Transverse colon (tissue), 4 donors: ENCODE measurements around the gene UBE2L5. TPM values are rescaled to one million over a fixed set of nuclear protein-coding genes. Genes with fewer than 3 reads are reported as not detected.

ENCODE experiments used
- DNase-seq: peaks from one replicate; pipeline ENCODE4 v3.0.0-alpha.2; 2019
- H3K27ac ChIP-seq, 4 donors: fragments of 200-600 bp; sonication (generic); 2 replicates each; pipeline ENCODE4 v1.5.1; 2016 to 2018; ENCODE audit warnings: inconsistent platforms in 4 of 4
- H3K27me3 ChIP-seq: fragments of 200-600 bp; sonication (generic); 2 replicates; pipeline ENCODE4 v1.5.1; 2017; ENCODE audit warnings: inconsistent platforms
- H3K36me3 ChIP-seq, 4 donors: fragments of 200-600 bp; sonication (generic); 2 replicates each; pipeline ENCODE4 v1.5.1; 2017 to 2019; ENCODE audit warnings: inconsistent platforms in 4 of 4
- H3K4me1 ChIP-seq, 4 donors: fragments of 200-600 bp; sonication (generic); 2 replicates each; pipeline ENCODE4 v1.5.1; 2017 to 2020; ENCODE audit warnings: inconsistent platforms in 4 of 4
- H3K4me3 ChIP-seq, 4 donors: fragments of 200-600 bp; sonication (generic); 1 replicate in 1 of 4; 2 replicates in 3 of 4; pipeline versions ENCODE4 v1.5.1 to v1.6.1; 2017 to 2019; ENCODE audit warnings: inconsistent platforms in 4 of 4
- H3K9me3 ChIP-seq, 2 donors: fragments of 200-600 bp; sonication (generic); 2 replicates each; pipeline ENCODE4 v1.5.1; 2017 to 2019; ENCODE audit warnings: inconsistent platforms in 2 of 2
- EP300 ChIP-seq: sonication (generic); formaldehyde crosslinking; IDR thresholded peaks from one replicate; pipeline ENCODE4 v1.6.1; 2017; ENCODE audit warnings: antibody characterized with exemption, low read depth
- POLR2A ChIP-seq: fragments of 450-650 bp; IDR thresholded peaks from one replicate; pipeline ENCODE4 v1.6.1; 2016; ENCODE audit warnings: antibody characterized with exemption, mild to moderate bottlenecking, moderate library complexity
- POLR2AphosphoS5 ChIP-seq, 3 donors: sonication (generic); formaldehyde crosslinking; IDR thresholded peaks; one replicate each; pipeline ENCODE4 v1.6.1; 2016; ENCODE audit warnings: antibody characterized with exemption in 3 of 3
- WGBS, 2 donors: methylation state at CpG; one replicate each; pipeline ENCODE4 v1.1.5; 2018; ENCODE audit warnings: low coverage in 1 of 2; 5-methylcytosine and 5-hydroxymethylcytosine counted together
- in situ Hi-C, 4 donors: fragments of 200-750 bp; cut with MboI; loops; one replicate each; pipeline versions ENCODE4 v1.15.0 to v1.15.1; 2017; ENCODE audit warnings: low sequenced_read_pairs in 3 of 4, low pct_ligation_motif_present in 1 of 4, low pct_unique_long_range_greater_than_20kb in 1 of 4
- intact Hi-C: fragments of 100-400 bp; cut with DNase I; formaldehyde crosslinking; loops from one replicate; pipeline ENCODE4 v1.15.1; 2023; ENCODE audit warnings: low total_unique reads
- total RNA-seq, 4 donors: library from RNA; depleted of rRNA; stranded (reverse); fragments of >200 nt; gene quantifications; one replicate each; pipeline ENCODE4 v1.1.0, GENCODE V29; 2016
- TF ChIP-seq, protein P1 (sequence below), 5 experiments: fragments of 200-600 bp in 3 of 5; fragments of 450-650 bp in 2 of 5; sonication (generic) in 3 of 5; IDR thresholded peaks; 1 replicate in 2 of 5; 2 replicates in 3 of 5; pipeline ENCODE4 v1.5.1; 2016 to 2017; ENCODE audit warnings: antibody characterized with exemption in 5 of 5, inconsistent platforms in 3 of 5, mild to moderate bottlenecking in 2 of 5, moderate library complexity in 1 of 5

UBE2L5 gene
- total RNA-seq, 4 donors from 2014 or later = not detected

DNA sequence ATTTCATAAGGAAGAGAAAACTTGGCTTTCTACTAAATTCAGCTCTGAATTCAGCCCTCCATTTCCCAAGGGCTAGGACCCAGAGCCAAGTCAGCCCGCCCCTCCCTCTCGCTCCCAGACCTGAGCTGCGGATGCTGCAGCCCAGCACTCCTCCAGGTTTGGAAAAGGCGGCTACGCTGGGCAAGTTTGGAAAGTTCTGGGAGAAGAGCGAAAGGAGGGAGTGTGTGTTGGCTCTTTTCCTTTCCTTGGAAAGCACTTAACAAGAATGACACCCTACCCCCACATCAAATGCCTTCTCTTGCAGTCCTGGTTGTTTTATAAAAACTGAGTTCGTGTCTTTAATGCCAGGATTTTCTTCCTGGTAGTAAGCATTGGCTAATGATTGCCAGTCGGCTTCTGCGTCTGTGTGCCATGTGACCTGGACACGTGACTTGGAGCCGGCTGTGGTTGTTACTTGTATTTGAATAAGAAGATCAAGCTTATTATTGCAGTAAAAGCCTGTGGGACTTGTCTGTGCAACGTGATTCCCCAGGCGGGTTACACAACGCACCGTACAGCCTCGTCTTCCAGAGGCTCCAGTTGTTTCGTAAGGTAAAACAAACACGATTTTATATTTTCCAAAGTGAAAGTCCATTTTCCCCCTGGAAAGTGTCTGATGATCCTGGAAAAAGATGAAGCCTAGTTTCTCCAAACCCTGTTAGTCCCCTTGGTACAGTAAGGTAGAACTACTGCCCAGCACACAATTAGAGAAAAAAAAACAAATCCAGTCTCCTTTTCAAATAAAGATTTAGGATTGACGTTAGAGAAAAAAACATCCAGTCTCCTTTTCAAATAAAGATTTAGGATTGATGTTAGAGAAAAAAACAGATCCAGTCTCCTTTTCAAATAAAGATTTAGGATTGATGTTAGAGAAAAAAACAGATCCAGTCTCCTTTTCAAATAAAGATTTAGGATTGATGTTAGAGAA, 26.8 kb upstream of the UBE2L5 start:
- TF ChIP-seq, protein P1, sequence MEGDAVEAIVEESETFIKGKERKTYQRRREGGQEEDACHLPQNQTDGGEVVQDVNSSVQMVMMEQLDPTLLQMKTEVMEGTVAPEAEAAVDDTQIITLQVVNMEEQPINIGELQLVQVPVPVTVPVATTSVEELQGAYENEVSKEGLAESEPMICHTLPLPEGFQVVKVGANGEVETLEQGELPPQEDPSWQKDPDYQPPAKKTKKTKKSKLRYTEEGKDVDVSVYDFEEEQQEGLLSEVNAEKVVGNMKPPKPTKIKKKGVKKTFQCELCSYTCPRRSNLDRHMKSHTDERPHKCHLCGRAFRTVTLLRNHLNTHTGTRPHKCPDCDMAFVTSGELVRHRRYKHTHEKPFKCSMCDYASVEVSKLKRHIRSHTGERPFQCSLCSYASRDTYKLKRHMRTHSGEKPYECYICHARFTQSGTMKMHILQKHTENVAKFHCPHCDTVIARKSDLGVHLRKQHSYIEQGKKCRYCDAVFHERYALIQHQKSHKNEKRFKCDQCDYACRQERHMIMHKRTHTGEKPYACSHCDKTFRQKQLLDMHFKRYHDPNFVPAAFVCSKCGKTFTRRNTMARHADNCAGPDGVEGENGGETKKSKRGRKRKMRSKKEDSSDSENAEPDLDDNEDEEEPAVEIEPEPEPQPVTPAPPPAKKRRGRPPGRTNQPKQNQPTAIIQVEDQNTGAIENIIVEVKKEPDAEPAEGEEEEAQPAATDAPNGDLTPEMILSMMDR (IDR thresholded peaks at IDR 0.05) = no peak
- peak; percentile 8 for TF ChIP-seq EP300
- peak; percentile 76 to 87 (median 86) for TF ChIP-seq POLR2AphosphoS5 (IDR thresholded peaks at IDR 0.05)
- peak; percentile 83 for TF ChIP-seq POLR2A
- 4 to 7% methylated on average over 3 to 19 of the region's 19 CpGs for WGBS, 2 donors

DNA sequence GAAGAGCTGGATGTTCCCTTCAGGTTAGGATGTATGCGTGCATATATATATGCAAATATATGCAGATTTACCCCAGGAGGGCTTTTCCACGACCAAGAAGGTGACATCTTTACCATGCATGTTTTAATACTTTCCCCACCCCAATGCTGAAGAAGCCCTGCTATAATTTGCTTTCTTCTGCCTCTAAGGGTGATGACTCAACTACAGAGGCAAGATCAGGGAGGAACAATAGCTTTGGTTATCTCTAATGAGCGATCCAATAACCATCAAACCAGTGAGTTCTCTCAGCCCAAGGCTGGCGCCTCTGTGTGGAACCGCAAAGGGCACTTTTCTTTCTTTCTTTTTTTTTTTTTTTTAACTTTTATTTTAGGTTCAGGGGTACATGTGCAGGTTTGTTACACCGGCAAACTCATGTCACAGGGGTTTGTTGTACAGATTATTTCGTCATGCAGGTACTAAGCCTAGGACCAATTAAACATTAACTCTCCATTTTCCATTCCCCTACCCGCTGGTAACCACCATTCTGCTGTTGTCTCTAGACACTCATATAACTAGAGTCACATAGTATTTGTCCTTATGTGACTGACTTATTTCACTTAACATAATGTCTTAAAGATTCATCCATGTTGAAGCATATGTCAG, 25.7 kb upstream of the UBE2L5 start:
- no peak for DNase-seq
- no peaks in the 10 kb centered on the region for H3K9me3 ChIP-seq
- intact Hi-C loops = no loop called here
- peaks cover 4 to 23% (median 11%) of the 10 kb centered on the region in 4 donors for H3K4me1 ChIP-seq
- H3K27me3 ChIP-seq = no peaks in the 10 kb centered on the region
- 74 to 75% methylated on average over 5 to 8 of the region's 8 CpGs for WGBS, 2 donors
- H3K27ac ChIP-seq = peak overlapping the region; percentile 94 to 99 (median 96)
- in situ Hi-C loops = no loop called here
- H3K4me3 ChIP-seq = no peak overlapping the region
- no peak for TF ChIP-seq POLR2A
- TF ChIP-seq, protein P1 (IDR thresholded peaks at IDR 0.05) = no peak
- TF ChIP-seq POLR2AphosphoS5 (IDR thresholded peaks at IDR 0.05) = no peak
- TF ChIP-seq EP300 = no peak
- H3K36me3 ChIP-seq = no peaks in the 10 kb centered on the region

More for the DNA sequence above, 26.8 kb upstream of the UBE2L5 start:
- in situ Hi-C loops = no loop called here
- no peaks in the 10 kb centered on the region for H3K36me3 ChIP-seq
- intact Hi-C loops = no loop called here
- H3K27me3 ChIP-seq = no peaks in the 10 kb centered on the region
- peaks cover 4 to 23% (median 11%) of the 10 kb centered on the region in 4 donors for H3K4me1 ChIP-seq
- H3K27ac ChIP-seq = peak overlapping the region; percentile 94 to 99 (median 96)
- DNase-seq = peak; percentile 96
- no peaks in the 10 kb centered on the region for H3K9me3 ChIP-seq
- peak overlapping the region; percentile 41 to 69 (median 62) for H3K4me3 ChIP-seq

DNA sequence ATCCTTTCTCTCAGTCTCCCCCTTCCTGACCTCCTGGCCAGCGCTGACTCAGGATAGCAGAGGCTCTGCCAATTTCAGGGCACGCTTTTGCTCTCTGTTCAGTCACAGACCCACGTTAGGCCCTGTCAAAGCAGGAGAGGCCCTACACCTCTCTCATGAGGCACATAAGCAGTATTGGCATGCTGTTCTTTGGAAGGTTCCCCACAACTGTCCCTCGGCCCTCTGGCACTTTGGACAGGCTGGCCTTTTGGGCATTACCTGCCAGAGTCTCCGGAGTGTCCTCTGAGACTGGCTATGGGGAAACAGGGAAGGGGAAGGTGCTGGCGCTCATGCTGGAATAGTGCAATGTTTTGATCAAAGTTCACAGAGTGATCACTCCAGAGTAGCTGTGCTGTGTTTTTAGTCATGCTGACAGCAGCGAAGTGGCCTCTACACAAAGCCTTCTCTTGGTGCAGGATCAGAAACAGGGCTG, 23.7 kb upstream of the UBE2L5 start:
- DNase-seq = peak; percentile 25
- no peaks in the 10 kb centered on the region for H3K27me3 ChIP-seq
- 51 to 60% methylated on average over 1 to 7 of the region's 7 CpGs for WGBS, 2 donors
- no peak overlapping the region for H3K4me3 ChIP-seq
- peaks cover 4 to 23% (median 11%) of the 10 kb centered on the region in 4 donors for H3K4me1 ChIP-seq
- in situ Hi-C loops = no loop called here
- no peak for TF ChIP-seq EP300
- TF ChIP-seq POLR2A = no peak
- TF ChIP-seq, protein P1 (IDR thresholded peaks at IDR 0.05) = no peak
- intact Hi-C loops = no loop called here
- H3K27ac ChIP-seq = peak overlapping the region; percentile 44 to 68 (median 65)
- H3K36me3 ChIP-seq = no peaks in the 10 kb centered on the region
- H3K9me3 ChIP-seq = no peaks in the 10 kb centered on the region

DNA sequence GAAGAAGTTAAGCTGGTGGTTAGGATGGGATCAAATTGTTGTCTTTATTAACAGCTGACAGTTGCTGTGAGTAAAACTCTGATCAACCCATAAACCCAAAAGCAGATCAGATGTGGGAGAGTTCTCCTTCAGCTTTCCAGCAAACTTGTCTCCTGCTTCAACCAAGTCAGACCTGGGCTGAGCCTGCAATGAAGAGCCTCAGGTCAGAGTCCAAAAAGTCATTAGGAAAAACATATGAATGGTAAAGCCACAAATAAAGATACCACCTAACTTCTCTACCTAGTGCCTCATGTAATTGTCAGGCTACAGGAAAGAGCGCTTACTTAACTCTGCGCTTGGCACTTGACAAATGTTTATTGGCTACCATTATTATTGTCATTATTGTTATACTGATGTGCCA, 21.9 kb upstream of the UBE2L5 start:
- TF ChIP-seq EP300 = no peak
- TF ChIP-seq, protein P1 (IDR thresholded peaks at IDR 0.05) = no peak
- TF ChIP-seq POLR2AphosphoS5 (IDR thresholded peaks at IDR 0.05) = no peak
- TF ChIP-seq POLR2A = no peak

More for the DNA sequence above, 21.9 kb upstream of the UBE2L5 start:
- Histone ChIP-seq H3K27me3 (no peaks in the 10 kb centered on the region), H3K27ac (no peak overlapping the region), H3K4me1 (peaks cover 0 to 17% (median 6%) of the 10 kb centered on the region in 4 donors), H3K9me3 (no peaks in the 10 kb centered on the region), H3K4me3 (no peak overlapping the region), H3K36me3 (no peaks in the 10 kb centered on the region)
- DNase-seq = no peak
- intact Hi-C loops (no loop called here), in situ Hi-C loops (loop anchor here in 1 of 4 donors (10.0 kb wide), 1 partner anchor 64 kb away; the partner anchor contains the start of gene HMGB1)
- 94 to 100% methylated on average over 2 of the region's 2 CpGs for WGBS, 2 donors
